Measurements from ENCODE around the gene ABCA8. TPM values are rescaled to one million over a fixed set of nuclear protein-coding genes. Genes with fewer than 3 reads are reported as not detected.

The ABCA8 gene
- total and polyA plus RNA-seq, 2 donors (not counting 1 experiment from before 2014, with no cell fraction given) = 6.4 to 47.2 TPM

DNA sequence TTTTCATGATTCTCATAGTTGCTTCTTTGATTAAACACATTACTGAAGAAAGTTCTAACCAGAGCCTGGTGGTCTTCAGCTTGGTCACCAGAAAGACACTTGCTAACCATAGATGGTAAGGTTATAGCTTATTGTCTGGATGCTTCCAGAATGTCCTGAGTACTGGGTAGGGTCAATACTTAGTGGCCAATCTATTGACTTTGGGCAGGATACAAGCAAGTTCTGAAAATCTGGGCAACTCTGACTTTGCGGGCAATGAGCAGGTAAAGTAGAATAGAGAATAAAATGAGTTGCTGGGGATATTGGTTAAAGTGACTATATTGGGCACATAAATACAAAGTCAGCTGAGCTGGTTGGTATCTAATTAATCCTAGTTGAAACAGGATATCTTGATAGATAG, 63.0 kb downstream of the ABCA8 start:
- no peaks in the 10 kb centered on the region for H4K20me1 ChIP-seq (ENCODE audit: control insufficient read depth, extremely low read depth, insufficient read depth, low read length)
- no peaks in the 10 kb centered on the region for H3K27me3 ChIP-seq (ENCODE audit: control insufficient read depth, insufficient read depth, low read length)
- no peak overlapping the region for H3K4me3 ChIP-seq (replicated peaks in 1 of 4; ENCODE audit: control extremely low read depth in 1 of 4, insufficient read depth in 1 of 4, low read depth in 3 of 4, low read length in 4 of 4)
- DNase-seq (ENCODE audit: low read depth in 2 of 2) = no peak
- H3K36me3 ChIP-seq (ENCODE audit: control insufficient read depth, insufficient read depth, low read length) = no peaks in the 10 kb centered on the region
- no peak overlapping the region for H3K4me2 ChIP-seq (ENCODE audit: extremely low read depth, insufficient read depth, low read length)
- TF ChIP-seq, protein P1, sequence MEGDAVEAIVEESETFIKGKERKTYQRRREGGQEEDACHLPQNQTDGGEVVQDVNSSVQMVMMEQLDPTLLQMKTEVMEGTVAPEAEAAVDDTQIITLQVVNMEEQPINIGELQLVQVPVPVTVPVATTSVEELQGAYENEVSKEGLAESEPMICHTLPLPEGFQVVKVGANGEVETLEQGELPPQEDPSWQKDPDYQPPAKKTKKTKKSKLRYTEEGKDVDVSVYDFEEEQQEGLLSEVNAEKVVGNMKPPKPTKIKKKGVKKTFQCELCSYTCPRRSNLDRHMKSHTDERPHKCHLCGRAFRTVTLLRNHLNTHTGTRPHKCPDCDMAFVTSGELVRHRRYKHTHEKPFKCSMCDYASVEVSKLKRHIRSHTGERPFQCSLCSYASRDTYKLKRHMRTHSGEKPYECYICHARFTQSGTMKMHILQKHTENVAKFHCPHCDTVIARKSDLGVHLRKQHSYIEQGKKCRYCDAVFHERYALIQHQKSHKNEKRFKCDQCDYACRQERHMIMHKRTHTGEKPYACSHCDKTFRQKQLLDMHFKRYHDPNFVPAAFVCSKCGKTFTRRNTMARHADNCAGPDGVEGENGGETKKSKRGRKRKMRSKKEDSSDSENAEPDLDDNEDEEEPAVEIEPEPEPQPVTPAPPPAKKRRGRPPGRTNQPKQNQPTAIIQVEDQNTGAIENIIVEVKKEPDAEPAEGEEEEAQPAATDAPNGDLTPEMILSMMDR (conservative IDR thresholded peaks at IDR 0.05 in 1 of 2, IDR thresholded peaks at IDR 0.05 in 1 of 2; ENCODE audit: low read depth in 1 of 2, low read length in 2 of 2) = no peak
- no peak for TF ChIP-seq EZH2 (IDR thresholded peaks at IDR 0.05; ENCODE audit: low read length, missing control alignments)
- H3K9me3 ChIP-seq (ENCODE audit: control insufficient read depth, insufficient read depth, low read depth, low read length) = no peaks in the 10 kb centered on the region
- no peak overlapping the region for H3K27ac ChIP-seq (ENCODE audit: insufficient read depth, low read length)
- no peaks in the 10 kb centered on the region for H3K79me2 ChIP-seq (ENCODE audit: control insufficient read depth, insufficient read depth, low read length)
- no peaks in the 10 kb centered on the region for H3K4me1 ChIP-seq (ENCODE audit: control insufficient read depth, extremely low read depth, insufficient read depth, low read length)
- no peak overlapping the region for H2AFZ ChIP-seq (ENCODE audit: low read length)
- H3K9ac ChIP-seq (ENCODE audit: insufficient read depth, low read length) = no peak overlapping the region

DNA sequence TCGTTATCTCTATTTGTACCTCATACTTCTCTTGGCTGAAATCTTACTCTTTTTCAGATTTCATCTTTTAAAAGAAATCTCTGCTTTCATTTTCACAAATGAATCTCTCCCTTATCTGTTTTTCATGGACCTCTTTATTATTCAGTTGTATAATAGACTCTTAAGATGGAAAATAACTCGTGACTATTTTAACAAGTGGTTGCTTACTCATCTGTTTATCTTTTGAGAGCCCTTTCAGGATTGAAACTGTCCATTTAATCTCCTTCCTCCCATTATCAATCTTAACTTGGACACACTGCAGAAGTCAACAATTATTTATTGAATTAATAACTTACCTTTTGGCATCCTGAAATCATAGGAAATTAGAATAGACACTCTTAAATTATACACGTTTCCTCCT, 68.8 kb downstream of the ABCA8 start:
- Histone ChIP-seq H3K27ac (ENCODE audit: insufficient read depth, low read length) (no peak overlapping the region), H3K27me3 (ENCODE audit: control insufficient read depth, insufficient read depth, low read length) (no peaks in the 10 kb centered on the region), H3K79me2 (ENCODE audit: control insufficient read depth, insufficient read depth, low read length) (no peaks in the 10 kb centered on the region), H3K36me3 (ENCODE audit: control insufficient read depth, insufficient read depth, low read length) (no peaks in the 10 kb centered on the region), H3K4me1 (ENCODE audit: control insufficient read depth, extremely low read depth, insufficient read depth, low read length) (no peaks in the 10 kb centered on the region), H3K4me3 (replicated peaks in 1 of 4; ENCODE audit: control extremely low read depth in 1 of 4, insufficient read depth in 1 of 4, low read depth in 3 of 4, low read length in 4 of 4) (no peak overlapping the region), H3K9ac (ENCODE audit: insufficient read depth, low read length) (no peak overlapping the region), H4K20me1 (ENCODE audit: control insufficient read depth, extremely low read depth, insufficient read depth, low read length) (no peaks in the 10 kb centered on the region), H3K9me3 (ENCODE audit: control insufficient read depth, insufficient read depth, low read depth, low read length) (no peaks in the 10 kb centered on the region), H3K4me2 (ENCODE audit: extremely low read depth, insufficient read depth, low read length) (no peak overlapping the region), H2AFZ (ENCODE audit: low read length) (no peak overlapping the region)
- DNase-seq (ENCODE audit: low read depth in 2 of 2) = no peak
- TF ChIP-seq, protein P1 (conservative IDR thresholded peaks at IDR 0.05 in 1 of 2, IDR thresholded peaks at IDR 0.05 in 1 of 2; ENCODE audit: low read depth in 1 of 2, low read length in 2 of 2) = no peak
- no peak for TF ChIP-seq EZH2 (IDR thresholded peaks at IDR 0.05; ENCODE audit: low read length, missing control alignments)

DNA sequence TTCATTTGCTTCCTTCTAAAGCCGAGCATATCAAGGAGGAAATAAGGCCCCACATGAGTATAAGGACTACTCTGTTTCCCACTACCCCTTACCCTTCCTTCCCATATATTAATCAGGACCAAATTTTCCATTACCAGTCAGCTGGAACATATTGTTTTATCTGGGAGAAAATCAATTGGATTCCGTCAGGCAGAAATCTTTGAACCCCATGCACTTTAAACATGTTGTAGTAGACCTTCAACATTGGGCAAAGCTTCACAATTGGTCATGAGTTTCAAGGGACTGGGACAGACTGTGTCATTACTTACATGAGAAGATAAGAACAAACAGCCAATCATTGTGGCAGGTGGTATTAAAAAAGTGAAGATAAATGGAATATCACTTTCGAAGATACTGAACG, 70.3 kb downstream of the ABCA8 start:
- H3K36me3 ChIP-seq (ENCODE audit: control insufficient read depth, insufficient read depth, low read length) = no peaks in the 10 kb centered on the region
- no peak overlapping the region for H3K4me3 ChIP-seq (replicated peaks in 1 of 4; ENCODE audit: control extremely low read depth in 1 of 4, insufficient read depth in 1 of 4, low read depth in 3 of 4, low read length in 4 of 4)
- H3K27ac ChIP-seq (ENCODE audit: insufficient read depth, low read length) = no peak overlapping the region
- no peaks in the 10 kb centered on the region for H3K79me2 ChIP-seq (ENCODE audit: control insufficient read depth, insufficient read depth, low read length)
- H4K20me1 ChIP-seq (ENCODE audit: control insufficient read depth, extremely low read depth, insufficient read depth, low read length) = no peaks in the 10 kb centered on the region
- H3K9me3 ChIP-seq (ENCODE audit: control insufficient read depth, insufficient read depth, low read depth, low read length) = no peaks in the 10 kb centered on the region
- no peak for DNase-seq (ENCODE audit: low read depth in 2 of 2)
- H3K4me1 ChIP-seq (ENCODE audit: control insufficient read depth, extremely low read depth, insufficient read depth, low read length) = no peaks in the 10 kb centered on the region
- TF ChIP-seq, protein P1 (conservative IDR thresholded peaks at IDR 0.05 in 1 of 2, IDR thresholded peaks at IDR 0.05 in 1 of 2; ENCODE audit: low read depth in 1 of 2, low read length in 2 of 2) = no peak
- TF ChIP-seq EZH2 (IDR thresholded peaks at IDR 0.05; ENCODE audit: low read length, missing control alignments) = no peak
- H3K9ac ChIP-seq (ENCODE audit: insufficient read depth, low read length) = no peak overlapping the region
- H3K27me3 ChIP-seq (ENCODE audit: control insufficient read depth, insufficient read depth, low read length) = no peaks in the 10 kb centered on the region
- no peak overlapping the region for H2AFZ ChIP-seq (ENCODE audit: low read length)
- no peak overlapping the region for H3K4me2 ChIP-seq (ENCODE audit: extremely low read depth, insufficient read depth, low read length)

All from fibroblast of lung (primary cell).